GM19372 (cell line): ENCODE measurements around the gene CDH19.

ENCODE experiments used
- ATAC-seq: cut with Tn5 transposase; IDR thresholded peaks from one replicate; pipeline ENCODE4 v1.9.1; 2021; ENCODE audit warnings: mild to moderate bottlenecking, low read depth, moderate library complexity; ENCODE audit not compliant: unreplicated experiment

Gene CDH19, protein sequence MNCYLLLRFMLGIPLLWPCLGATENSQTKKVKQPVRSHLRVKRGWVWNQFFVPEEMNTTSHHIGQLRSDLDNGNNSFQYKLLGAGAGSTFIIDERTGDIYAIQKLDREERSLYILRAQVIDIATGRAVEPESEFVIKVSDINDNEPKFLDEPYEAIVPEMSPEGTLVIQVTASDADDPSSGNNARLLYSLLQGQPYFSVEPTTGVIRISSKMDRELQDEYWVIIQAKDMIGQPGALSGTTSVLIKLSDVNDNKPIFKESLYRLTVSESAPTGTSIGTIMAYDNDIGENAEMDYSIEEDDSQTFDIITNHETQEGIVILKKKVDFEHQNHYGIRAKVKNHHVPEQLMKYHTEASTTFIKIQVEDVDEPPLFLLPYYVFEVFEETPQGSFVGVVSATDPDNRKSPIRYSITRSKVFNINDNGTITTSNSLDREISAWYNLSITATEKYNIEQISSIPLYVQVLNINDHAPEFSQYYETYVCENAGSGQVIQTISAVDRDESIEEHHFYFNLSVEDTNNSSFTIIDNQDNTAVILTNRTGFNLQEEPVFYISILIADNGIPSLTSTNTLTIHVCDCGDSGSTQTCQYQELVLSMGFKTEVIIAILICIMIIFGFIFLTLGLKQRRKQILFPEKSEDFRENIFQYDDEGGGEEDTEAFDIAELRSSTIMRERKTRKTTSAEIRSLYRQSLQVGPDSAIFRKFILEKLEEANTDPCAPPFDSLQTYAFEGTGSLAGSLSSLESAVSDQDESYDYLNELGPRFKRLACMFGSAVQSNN

DNA sequence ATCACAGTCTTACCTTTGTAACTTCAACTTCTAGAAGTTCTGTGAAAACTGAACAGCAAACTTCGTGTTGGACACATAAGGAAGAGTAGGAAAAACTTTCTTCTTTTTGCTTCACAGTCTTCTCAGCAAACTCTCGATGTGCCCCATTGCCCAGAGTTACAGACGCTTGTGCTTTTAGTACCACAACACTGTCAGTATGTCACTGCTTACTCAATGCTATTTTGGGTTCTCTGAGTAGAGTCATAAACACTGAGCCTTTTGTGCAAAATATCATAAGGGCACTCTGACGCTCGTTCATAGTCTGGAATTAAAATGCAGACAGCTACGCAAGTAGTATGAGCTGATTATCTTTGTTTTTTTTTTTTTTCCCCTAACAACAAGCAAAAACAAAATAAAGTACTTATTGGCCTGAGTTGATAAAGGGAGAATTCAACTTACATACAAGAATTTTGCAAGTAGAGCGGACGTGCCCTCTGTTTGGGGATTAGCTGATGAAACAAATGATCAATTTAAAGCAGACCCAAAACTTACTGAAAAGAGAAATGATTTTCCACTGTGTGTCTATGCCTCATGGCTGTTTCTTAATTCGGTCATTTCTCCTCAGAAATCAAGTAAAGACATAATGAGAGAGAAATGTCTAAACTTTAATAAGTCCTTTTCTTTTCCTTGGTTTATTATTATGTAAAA is at the start of gene CDH19:
TSS of gene CDH19 (minus strand) at position 150 of the 687 bp plus-strand sequence. CDS start 31,886 bp downstream, outside the sequence.
- no peak for ATAC-seq

DNA sequence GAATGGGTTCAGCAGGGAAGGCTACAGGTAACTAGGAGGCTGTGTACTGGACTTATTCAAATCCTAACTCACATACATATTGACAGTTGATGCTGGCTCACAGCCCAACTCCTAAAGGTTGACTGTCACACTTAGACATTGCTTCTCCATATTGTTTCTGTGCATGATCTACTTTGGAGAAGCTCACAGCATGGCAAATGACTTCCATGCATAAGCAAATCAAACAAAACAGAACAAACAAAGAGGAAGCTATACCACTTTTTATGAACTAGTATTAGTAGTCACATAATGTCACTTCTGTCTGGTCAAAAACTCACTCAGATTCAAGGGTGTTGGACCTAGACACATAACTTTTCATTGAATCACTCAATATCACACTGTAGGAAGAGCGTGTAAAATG is 43.8 kb upstream of the CDH19 start:
- ATAC-seq: no peak

DNA sequence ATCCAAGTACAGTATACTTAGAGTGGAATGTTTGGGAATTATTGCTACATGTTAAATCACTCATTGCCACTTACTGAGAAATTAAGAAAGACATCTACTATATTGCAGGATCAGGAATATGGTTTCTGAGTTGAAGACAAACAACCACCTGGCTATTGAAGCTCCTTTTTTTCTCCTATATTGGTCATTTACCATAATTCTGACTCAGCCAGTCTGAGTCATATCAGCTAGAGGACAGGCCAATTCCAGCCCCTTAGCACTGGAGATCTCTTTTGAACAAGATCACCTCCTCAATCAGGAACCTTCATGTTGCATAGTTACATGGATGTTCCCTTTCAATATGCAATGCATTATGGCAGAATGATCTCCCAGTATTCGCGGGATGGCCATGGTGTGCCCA is 42.7 kb upstream of the CDH19 start:
- ATAC-seq: no peak

DNA sequence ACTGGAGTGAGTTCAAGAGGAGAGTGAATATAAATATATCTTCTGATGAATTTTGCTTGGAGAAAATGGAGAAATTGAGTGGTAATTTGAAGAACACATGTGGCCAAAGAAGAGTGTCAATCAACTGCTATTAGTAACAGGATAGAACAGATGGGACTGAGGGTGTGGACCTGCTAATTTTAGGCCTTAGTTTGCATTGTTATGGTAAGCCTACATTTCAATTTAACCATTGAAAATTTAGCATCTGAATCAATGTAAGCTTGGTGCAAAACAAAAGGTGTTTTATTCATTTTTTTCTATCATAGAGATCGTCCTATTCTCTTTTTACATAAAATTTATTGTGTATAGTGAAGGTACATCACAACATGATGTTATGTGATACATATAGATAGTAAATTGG is 42.1 kb upstream of the CDH19 start:
- no peak for ATAC-seq

DNA sequence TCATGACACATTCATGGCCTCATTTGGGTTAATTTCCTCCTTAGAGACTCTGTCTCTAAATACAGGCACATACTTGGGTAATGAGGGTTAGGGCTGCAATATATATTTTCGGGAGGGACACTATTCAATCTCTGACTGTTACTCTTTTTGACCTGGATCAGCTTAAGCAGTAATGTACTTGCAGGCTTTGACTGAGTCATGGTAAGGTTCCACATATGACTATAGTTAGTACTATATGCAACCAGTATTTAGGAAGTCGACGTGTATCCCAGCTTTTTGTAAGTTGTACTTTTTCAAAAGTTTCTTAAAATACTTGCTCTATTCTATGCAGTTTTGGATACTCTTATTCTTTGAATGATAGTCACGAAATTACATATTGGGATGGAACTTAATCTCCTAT is 37.2 kb upstream of the CDH19 start:
- ATAC-seq: no peak

DNA sequence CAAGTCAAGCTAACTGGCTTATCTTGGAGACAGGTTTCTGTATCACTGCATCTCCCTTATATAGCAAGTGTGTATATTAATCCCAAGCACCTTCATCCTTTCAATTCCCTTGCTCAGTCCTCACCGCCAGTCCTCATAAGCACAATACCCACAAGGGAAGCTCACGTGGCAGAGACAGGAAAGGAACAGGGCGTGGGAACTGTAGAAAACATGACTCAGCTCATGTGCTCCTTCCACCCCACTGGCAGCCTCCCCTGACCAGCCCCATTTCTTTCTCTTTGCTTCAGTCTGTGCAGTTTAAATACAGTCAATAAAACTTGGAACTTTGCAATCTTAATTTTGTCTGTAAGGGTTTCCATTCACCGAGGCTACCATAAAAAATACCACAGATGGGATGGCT is 36.5 kb upstream of the CDH19 start:
- ATAC-seq: no peak

DNA sequence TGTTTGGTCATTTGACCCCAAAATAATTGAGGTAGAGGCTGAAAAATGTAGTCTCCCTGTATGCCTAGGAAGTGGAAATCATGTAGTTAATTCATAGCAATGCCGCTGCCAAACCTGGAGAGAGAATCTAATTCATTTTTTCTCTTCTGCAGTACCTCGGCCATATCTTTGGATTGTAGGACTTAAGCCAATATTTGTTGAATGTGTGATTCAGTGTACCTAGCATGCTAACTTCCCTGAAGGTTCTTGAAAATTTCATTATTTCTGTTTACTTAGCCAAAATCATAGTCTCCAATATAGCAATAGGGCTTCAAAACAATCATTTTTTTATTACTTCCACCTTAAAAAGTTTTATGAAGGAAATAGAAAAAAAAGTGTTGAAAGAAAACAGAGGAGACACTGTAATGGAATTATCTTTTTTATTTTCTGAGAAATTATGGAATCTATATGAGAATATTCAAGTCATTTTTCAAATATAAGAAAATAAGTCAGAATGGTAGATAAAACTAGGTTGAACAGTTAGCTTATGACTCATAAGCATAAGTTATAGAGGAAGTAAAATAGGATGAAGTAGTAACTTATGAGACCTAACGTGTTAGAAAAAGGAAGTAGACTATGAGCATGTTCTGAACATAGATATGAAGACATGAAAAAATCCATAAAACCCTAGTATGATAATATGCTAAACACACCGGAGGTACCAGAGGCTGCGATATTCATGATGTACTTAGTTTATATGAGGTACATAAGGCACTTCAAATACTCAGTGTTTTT is 35.2 kb upstream of the CDH19 start:
- ATAC-seq: no peak

DNA sequence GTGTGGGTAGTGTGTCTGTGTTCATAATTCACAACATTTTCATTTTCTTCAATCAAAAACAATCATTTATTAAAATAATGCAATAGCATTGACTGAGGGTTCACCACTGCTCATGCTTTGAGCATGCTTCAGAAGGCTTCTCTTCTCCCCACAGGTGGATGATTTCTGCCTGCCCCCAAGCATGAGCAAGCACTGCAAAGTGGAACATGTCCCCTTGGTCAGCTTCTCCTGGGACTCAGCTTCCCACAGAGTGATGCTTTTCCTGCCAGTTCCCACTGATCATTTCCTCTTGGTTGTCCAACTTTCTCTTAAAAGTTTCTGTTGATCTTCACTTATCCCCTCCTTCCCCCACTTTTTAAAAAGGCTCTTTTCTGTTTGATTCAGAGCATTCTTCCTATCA is 31.5 kb upstream of the CDH19 start:
- no peak for ATAC-seq

DNA sequence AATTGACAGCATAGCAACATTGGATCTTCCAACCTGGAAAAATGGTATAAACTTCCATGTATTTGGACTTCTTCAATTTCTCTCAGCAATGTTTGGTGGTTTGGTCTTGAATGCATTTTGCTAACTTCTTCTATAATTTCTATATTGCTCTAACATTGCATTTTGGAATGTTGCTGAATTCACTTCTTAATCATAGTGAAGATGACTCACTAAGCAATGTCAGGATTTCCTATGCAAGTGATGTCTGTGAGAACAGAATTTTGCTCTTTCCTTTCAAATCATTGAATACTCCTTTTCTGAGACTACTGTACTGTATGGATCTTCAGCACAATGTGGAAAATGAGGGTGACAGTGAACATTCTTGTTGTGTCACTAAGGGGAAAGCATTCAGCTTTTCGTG is 28.9 kb upstream of the CDH19 start:
- ATAC-seq: no peak

DNA sequence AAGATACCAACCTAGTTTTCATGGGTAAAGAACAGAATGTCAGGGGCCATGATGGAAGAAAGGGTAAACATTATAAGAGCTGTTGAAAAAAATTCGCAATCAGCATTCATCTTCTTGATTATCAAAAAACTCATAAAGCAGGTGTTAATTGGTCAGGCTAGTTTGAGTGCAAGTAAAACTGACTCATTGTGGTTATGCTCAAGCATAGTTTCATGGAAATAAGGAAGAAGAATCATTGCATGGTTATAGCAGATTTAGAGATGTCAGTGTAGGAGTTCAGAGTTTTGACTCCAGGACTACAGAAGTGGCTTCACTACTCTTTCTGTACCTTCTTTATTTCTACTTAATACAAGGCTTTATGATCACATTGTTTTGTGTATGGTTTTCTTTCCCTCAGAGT is 26.9 kb upstream of the CDH19 start:
- ATAC-seq: no peak

DNA sequence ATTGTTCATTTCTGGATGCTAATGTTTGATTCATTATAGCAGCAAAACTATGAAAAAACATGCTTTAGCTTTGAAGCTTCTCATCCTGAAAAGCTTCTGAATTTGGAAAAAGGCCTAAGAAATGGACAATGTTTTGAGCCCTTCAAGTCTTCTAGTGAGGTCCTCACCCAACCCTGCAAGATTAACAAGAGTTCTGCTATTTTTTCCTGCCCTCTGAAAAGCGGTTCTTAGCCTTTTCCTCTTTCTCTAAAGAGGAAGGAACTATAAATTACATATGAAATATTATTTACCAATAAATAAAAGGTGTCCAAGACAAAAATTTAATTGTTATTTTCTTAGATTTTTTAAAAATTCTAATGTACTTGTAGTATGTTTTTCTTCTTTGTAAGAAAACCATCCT is 19.9 kb upstream of the CDH19 start:
- ATAC-seq: no peak

DNA sequence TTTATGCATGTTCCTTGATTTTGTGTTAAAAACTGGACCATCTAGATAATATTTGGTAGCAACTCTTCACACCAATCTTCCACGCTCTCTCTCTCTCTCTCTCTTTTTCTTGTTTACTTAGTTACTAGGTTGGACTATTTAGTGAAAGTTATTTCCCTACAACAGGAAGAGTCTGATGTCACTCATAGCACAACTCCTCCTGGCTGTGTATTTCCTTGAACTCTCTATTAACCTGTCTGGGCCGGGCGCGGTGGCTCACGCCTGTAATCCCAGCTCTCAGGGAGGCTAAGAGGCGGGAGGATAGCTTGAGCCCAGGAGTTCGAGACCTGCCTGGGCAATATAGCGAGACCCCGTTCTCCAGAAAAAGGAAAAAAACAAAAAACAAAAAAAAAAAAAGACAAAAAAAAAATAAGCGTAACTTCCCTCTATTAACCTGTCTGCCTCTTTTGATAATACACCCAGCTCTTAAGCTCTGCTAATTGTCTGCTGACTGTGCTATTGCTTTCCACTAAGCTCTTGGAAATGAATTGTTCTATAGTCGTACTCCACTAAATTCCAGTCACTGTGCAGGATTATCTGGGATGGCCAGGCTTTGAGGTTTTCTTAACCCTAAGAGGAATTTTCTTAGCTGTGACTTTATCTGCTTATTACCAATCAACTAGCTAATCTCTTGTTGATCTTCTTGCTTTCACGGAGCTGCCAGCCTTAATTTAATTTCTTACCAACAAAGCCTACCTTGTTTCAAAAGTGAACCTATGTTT is 18.1 kb upstream of the CDH19 start:
- ATAC-seq: no peak

DNA sequence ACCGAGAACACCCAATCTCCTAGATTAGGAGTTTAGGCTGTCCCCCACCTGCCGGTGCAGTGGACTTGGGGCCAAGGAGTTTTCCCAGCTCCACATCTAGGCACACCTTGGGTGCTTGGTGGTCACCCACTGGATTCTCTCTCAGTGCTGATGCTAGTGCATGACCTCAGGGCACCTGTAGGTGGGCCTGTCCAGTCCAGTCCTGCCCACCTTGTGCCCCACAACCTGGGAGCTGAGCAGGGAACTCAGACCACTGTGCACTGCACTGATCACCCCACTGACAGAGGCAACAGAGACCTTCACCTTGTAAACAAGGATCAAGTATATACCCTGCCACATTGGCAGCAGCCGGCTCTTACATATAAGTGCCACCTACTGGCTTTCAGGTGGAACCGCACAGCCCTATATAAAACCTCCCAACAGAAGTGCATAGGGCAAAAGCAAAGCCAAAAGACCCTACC is 12.7 kb upstream of the CDH19 start:
- ATAC-seq: no peak

DNA sequence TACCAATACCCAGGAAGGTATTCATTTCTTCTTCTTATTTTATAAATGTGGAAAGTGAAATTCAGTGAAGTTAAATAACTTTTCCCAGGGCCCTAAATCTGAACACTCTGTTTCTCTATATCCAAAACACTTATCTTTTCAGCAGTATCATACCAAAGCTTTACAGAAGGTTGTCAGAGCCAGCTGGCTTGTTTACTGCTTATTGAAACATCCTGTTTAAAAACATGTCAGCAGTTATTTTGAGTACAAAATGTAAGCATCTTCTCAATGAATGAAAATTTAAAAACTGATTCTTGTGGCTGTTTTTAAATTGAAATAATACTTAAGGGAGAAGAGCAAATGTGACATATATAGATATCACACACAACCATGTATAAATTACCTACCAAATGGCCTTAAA is 11.3 kb upstream of the CDH19 start:
- no peak for ATAC-seq

DNA sequence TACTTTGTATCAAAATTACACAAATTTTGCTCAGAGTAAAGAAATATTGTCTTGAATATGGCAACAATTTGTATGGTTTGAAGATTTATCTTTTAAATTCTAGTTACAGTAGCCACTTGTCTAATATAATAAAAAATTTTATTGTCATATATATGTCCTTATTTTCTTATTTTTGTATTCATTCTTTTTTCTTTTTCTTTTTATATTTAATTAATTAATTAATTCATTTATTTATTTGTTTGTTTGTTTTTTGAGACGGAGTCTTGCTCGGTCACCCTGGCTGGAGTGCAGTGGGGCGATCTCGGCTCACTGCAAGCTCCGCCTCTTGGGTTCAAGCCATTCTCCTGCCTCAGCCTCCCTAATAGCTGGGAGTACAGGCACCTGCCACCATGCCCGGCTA is 3.7 kb upstream of the CDH19 start:
- no peak for ATAC-seq

DNA sequence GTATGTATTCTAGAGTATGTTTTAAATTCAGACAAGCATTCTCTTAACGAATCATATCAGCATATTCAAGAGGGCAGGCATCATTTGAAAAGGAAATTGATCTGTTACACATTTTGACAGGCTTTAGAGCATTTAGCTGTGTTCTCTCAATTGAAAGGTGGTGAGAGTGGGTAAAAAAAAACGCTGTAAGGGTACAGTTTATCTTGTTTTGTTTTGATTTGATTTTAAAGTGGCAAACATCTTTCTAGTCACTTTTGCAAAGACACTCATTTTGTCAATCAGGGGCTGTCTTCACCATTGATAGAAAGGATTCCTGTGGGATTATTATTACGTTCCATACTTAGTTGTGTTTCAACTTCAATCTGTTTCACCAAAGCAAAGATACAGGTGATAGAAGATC is 2.2 kb downstream of the CDH19 start:
- no peak for ATAC-seq

DNA sequence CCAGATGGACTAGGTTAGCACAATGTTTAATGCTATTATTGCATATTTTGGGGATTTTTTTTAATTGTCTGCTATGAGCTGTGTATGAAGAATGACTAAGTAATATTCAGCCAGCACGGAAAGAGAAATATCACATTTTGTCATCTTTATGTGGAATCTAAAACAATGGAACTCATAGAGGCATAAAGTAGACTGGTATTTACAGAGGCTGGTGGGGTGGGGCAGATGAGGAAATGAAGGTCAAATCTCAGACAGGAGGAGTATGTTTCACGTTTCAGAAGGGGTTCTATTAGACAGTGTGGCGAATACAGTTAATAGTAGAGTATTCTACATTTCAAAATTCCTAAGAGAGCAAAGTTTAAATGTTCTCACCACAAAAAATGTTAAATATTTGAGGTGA is 4.7 kb downstream of the CDH19 start:
- ATAC-seq: no peak

DNA sequence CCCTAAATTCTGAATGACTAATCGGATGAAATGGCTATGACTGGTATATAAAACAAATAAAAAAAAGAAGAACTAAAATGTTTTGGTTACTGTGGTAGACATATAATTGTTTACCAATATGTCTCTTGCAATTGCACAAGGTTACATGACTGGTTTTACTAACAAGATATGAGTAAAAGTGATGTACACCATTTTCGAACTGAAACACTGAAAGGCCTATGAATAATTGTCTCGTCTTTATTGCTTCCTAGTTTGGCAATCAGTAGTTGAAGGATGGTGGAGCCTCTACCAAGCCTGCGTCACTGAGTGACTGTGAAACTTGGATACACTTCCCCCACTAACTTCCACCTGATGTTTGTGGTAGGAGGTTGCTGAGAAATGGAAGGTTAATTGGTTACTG is 16.5 kb downstream of the CDH19 start:
- ATAC-seq: no peak

DNA sequence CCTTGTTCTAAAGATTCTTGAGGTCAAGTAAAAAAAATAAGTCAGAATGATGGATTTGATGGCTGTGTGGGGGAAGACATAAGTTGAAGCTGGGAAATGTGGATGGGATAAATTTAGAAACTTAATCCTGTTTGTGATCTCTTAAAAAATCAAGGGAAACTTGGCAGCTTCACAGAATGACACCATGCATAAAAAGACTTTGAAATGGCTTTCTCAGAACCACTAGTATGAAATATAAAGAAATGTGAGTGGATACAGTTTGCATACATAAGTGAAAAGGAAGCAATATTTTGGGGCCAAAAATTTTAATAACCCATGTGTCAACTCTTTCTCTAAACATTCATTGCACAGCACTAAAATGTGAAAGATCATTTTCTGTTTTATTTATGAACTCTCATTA is 21.7 kb downstream of the CDH19 start:
- no peak for ATAC-seq

DNA sequence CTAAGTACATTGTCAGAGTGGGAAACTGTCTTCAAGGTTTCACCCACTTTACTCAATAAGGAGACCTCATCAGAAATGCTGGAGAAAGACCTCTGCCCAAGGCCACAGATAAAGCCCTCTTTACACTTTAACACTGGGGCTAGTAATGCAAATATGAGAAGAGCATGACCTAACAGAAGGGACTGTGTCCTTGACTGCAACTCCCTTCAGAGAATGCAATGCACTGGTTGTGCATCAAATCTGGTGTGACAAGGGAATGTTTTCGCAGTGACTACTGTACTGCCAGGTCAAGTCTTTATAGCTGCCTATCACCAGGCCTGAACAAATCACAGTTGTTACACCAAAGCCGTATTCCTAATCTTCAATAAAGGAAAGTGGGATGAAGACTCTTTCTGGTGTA is 28.6 kb downstream of the CDH19 start:
- no peak for ATAC-seq
